Suprapubic skin (tissue), 4 donors: Measurements from ENCODE around the gene GNA15. TPM values are rescaled to one million over a fixed set of nuclear protein-coding genes. Genes with fewer than 3 reads are reported as not detected.
A peak's percentile ranks its signal among the peaks of the same experiment; 100 is the strongest.

ENCODE experiments used
- DNase-seq, 2 donors: peaks; one replicate each; pipeline ENCODE4 v3.0.0-alpha.2; 2019; ENCODE audit warnings: low spot score in 2 of 2
- H3K27ac ChIP-seq: fragments of 200-600 bp; sonication (generic); one replicate; pipeline ENCODE4 v1.5.1; 2019
- H3K27me3 ChIP-seq: fragments of 200-600 bp; sonication (generic); one replicate; pipeline ENCODE4 v1.5.1; 2019
- H3K36me3 ChIP-seq: fragments of 200-600 bp; sonication (generic); one replicate; pipeline ENCODE4 v1.5.1; 2019
- H3K4me1 ChIP-seq: fragments of 200-600 bp; sonication (generic); one replicate; pipeline ENCODE4 v1.5.1; 2019
- H3K4me3 ChIP-seq: fragments of 200-600 bp; sonication (generic); one replicate; pipeline ENCODE4 v1.5.1; 2019; ENCODE audit warnings: mild to moderate bottlenecking
- H3K9me3 ChIP-seq: fragments of 200-600 bp; sonication (generic); one replicate; pipeline ENCODE4 v1.5.1; 2019
- CTCF ChIP-seq, 2 donors: fragments of 200-600 bp in 1 of 2; fragments of 450-650 bp in 1 of 2; sonication (generic) in 1 of 2; IDR thresholded peaks; one replicate each; pipeline ENCODE4 v1.5.1; 2016 to 2019; ENCODE audit warnings: antibody characterized with exemption in 2 of 2, mild to moderate bottlenecking in 1 of 2, moderate library complexity in 1 of 2
- EP300 ChIP-seq: sonication (generic); formaldehyde crosslinking; IDR thresholded peaks from one replicate; pipeline ENCODE4 v1.6.1; 2017; ENCODE audit warnings: antibody characterized with exemption
- POLR2A ChIP-seq, 2 donors: fragments of 450-650 bp; IDR thresholded peaks; one replicate each; pipeline ENCODE4 v1.6.1; 2017; ENCODE audit warnings: antibody characterized with exemption in 2 of 2, mild to moderate bottlenecking in 2 of 2, moderate library complexity in 2 of 2
- POLR2AphosphoS5 ChIP-seq, 3 donors: sonication (generic); formaldehyde crosslinking; IDR thresholded peaks; one replicate each; pipeline ENCODE4 v1.6.1; 2017; ENCODE audit warnings: antibody characterized with exemption in 3 of 3
- WGBS: methylation state at CpG from one replicate; pipeline ENCODE4 v1.1.5; 2018; 5-methylcytosine and 5-hydroxymethylcytosine counted together
- total RNA-seq, 4 donors: library from RNA; depleted of rRNA; stranded (reverse); fragments of >200 nt; gene quantifications; one replicate each; pipeline ENCODE4 v1.1.0, GENCODE V29; 2016

The GNA15 gene
- total RNA-seq, 4 donors from 2014 or later, result 29.9 to 117 (median 85.0) TPM

- TF ChIP-seq POLR2AphosphoS5 (IDR thresholded peaks at IDR 0.05) (no peak), CTCF (IDR thresholded peaks at IDR 0.05) (peak; percentile 6 to 68)
- H3K9me3 ChIP-seq, result no peaks in the 10 kb centered on the region
- no peak overlapping the region for H3K4me3 ChIP-seq
- no peaks in the 10 kb centered on the region for H3K4me1 ChIP-seq
- H3K36me3 ChIP-seq, result peaks cover 33% of the 10 kb centered on the region
- 45% methylated on average over 19 of the region's 20 CpGs for WGBS
- H3K27me3 ChIP-seq, result no peaks in the 10 kb centered on the region
- H3K27ac ChIP-seq, result no peak overlapping the region
- no peak for DNase-seq
Observed at GRCh38 chr19:3210347-3211017, 74.6 kb downstream of the GNA15 start.

GRCh38 chr19:3211191-3211590 is 75.4 kb downstream of the GNA15 start:
- H3K9me3 ChIP-seq, result no peaks in the 10 kb centered on the region
- peaks cover 26% of the 10 kb centered on the region for H3K36me3 ChIP-seq
- no peak overlapping the region for H3K4me3 ChIP-seq
- no peak for DNase-seq
- TF ChIP-seq EP300 (no peak), POLR2AphosphoS5 (IDR thresholded peaks at IDR 0.05) (no peak), POLR2A (IDR thresholded peaks at IDR 0.05) (no peak), CTCF (IDR thresholded peaks at IDR 0.05) (no peak)
- no peak overlapping the region for H3K27ac ChIP-seq
- H3K4me1 ChIP-seq, result no peaks in the 10 kb centered on the region
- 51% methylated on average over 12 of the region's 12 CpGs for WGBS
- H3K27me3 ChIP-seq, result no peaks in the 10 kb centered on the region

DNA sequence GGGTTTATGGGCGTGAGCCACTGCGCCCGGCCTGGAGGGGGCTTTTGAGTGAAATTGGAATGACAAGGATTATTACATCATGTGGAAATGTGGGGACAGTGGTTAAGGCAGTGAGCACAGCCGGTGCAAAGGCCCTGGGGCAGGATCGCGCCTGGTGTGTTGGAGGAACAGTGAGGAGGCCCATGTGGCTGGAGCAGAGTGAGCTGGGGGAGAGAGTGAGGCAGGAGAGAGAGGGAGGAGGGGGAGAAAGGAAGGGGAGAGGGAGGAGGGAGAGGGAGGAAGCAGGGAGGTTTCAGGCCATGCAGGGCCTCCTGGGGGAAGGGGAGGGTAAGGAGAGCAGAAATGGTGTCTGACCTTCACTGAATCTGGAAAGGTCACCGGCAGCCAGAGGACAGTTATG is 77.3 kb downstream of the GNA15 start:
- Histone ChIP-seq H3K9me3 (no peaks in the 10 kb centered on the region), H3K27me3 (no peaks in the 10 kb centered on the region), H3K4me3 (no peak overlapping the region), H3K27ac (no peak overlapping the region), H3K4me1 (no peaks in the 10 kb centered on the region), H3K36me3 (peaks cover 7% of the 10 kb centered on the region)
- TF ChIP-seq POLR2A (IDR thresholded peaks at IDR 0.05) (no peak), CTCF (IDR thresholded peaks at IDR 0.05) (no peak), EP300 (no peak), POLR2AphosphoS5 (IDR thresholded peaks at IDR 0.05) (no peak)
- WGBS, result 90% methylated on average over 7 of the region's 7 CpGs
- no peak for DNase-seq

Other genes starting within 250 kb of the GNA15 start
- gene ZNF57, start 235.1 kb upstream of the GNA15 start, total RNA-seq, result 10 to 100 TPM; 16.2 to 46.2 (median 23.4) TPM
- 1 to 10 TPM; 2.8 to 5.6 (median 3.9) TPM for gene ZNF77, start 191.1 kb upstream of the GNA15 start, total RNA-seq
- 1 to 10 TPM in 2 of 4 donors, under 1 TPM in 1, not detected in 1; 0.23 to 1.4 (median 1.3) TPM for gene TLE6, start 158.5 kb upstream of the GNA15 start, total RNA-seq
- gene TLE2, start 106.8 kb upstream of the GNA15 start, total RNA-seq, result 10 to 100 TPM; 18.2 to 35.6 (median 27.3) TPM
- gene TLE5, start 73.5 kb upstream of the GNA15 start, total RNA-seq, result 100 to 1,000 TPM; 339 to 403 (median 382) TPM
- 10 to 100 TPM; 49.9 to 76.2 (median 57.1) TPM for gene GNA11, start 41.7 kb upstream of the GNA15 start, total RNA-seq
- 1 to 10 TPM in 3 of 4 donors, under 1 TPM in 1; 0.42 to 2.5 (median 1.9) TPM for gene S1PR4, start 42.7 kb downstream of the GNA15 start, total RNA-seq
- 10 to 100 TPM; 31.1 to 66.7 (median 35.0) TPM for gene NCLN, start 49.9 kb downstream of the GNA15 start, total RNA-seq
- under 1 TPM in 3 of 4 donors, not detected in 1; 0.17 to 0.87 (median 0.64) TPM for gene CELF5, start 88.6 kb downstream of the GNA15 start, total RNA-seq
- gene NFIC, start 230.6 kb downstream of the GNA15 start, total RNA-seq, result 100 to 1,000 TPM; 135 to 234 (median 194) TPM